GM12872 (cell line): Measurements from ENCODE around the gene STARD13.

ENCODE experiments used
- CTCF ChIP-seq: IDR thresholded peaks from 3 replicates; pipeline ENCODE4 v1.5.1; 2011; ENCODE audit warnings: low read depth, mild to moderate bottlenecking, low read length, moderate library complexity; ENCODE audit not compliant: insufficient read depth

The STARD13 gene

GRCh38 chr13:33183431-33184111 is 102.0 kb downstream of the STARD13 start:
- no peak for TF ChIP-seq CTCF

GRCh38 chr13:33182729-33183128 is 102.8 kb downstream of the STARD13 start:
- TF ChIP-seq CTCF, result no peak

GRCh38 chr13:33181264-33181663 is 104.3 kb downstream of the STARD13 start:
- TF ChIP-seq CTCF, result no peak

DNA sequence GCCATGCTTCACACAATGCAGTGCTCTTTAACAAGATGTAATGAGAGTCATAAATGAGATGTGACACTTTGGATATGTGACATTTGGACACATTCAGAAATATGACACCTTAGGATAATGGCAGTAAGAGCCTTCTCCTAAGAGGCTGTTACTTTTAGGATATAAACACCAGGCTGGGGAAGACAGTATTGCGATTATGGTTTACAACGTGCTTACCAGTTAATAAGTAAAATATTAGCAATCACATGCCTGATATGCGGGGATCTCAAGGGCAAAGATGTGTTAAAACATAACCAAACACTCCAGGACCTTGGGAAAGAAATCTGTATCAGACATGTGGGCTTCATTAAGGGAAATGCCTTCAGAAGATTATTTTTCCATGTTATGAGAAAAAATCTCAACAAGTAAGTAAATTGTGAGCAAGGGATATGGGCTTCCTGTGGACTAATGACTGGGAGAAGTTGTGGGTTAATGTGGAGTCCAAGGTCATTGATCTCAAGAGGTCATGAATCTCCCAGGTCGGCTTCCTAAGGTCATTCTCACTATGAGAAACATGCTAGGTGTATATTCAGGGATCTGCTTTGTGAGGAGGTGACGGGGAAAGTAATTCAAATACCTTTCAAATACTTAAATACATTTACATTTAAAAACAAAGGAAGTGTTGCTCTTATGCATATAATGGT is 105.3 kb downstream of the STARD13 start:
- TF ChIP-seq CTCF, result no peak

DNA sequence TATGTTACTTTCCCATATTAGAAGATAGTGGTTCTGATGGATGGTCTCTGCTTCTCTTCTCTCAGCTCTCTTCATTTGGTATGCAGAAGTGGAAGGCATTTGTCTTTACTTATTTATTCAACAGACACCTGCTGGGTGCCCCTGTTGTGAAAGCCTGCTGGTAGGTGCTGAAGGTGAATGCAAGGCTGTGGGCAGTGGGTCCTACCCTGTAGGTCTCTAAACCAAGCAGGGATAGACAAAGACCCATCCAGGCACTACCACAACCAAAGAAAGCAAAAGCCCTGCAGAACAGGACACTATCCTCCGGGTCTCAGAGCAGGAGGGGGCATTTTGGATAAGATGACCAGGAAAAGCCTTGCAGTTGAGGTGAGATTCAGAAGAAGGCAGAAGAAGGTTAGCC is 106.1 kb downstream of the STARD13 start:
- no peak for TF ChIP-seq CTCF

DNA sequence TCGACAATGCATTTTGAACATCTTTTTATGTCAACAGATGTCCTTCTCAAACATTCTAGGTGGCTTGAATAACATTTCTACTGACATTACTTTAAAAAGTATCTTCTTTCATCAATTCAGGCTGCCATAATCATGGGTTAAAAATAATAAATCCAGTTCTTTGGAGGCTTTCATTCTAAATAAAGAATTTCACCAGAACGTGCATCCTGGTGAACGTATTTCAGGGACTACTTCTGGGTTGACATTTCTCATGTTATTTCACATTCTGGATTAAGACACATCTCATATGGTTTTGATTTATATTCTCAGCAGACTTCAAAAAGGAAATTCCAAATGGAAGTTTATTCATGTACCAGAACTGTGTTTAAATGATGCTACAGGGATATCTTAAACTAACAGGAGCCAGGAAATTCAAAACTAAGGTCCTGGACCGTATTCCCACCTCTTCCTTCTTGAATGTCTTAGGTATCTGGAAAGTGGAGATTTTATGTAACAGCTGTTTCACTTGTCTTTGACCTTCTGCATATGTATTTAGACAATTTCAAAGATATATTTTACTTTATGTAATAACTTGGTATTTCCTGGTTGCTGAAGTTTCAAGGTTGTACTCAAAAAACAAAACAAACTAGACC is 107.2 kb downstream of the STARD13 start:
- TF ChIP-seq CTCF, result no peak

DNA sequence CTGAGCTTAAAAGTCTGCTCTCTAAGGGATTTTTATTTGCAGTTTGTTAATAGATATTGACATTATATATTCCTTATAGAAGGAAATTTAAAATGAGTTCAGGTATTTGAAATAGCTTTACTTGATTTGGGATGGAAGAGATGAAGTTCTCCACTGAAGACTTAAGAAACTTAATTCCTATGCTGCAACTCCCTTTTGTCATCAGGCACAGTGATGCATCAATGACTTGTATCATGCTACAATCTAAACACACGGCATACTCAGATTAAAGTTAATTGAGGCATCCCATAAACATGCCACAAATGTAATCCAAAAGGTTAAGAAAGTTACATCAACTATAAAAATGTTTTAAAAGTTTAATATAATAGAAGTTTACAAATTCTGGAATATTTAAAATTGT is 109.0 kb downstream of the STARD13 start:
- TF ChIP-seq CTCF, result no peak
